GM21526 (cell line): ENCODE measurements around the gene CCL3.

Experiments used
- ATAC-seq: cut with Tn5 transposase; IDR thresholded peaks from one replicate; pipeline ENCODE4 v1.9.1; 2021; ENCODE audit warnings: moderate library complexity; ENCODE audit not compliant: unreplicated experiment, low FRiP score

CCL3 gene

GRCh38 chr17:36055921-36056520, 33.9 kb downstream of the CCL3 start:
- no peak for ATAC-seq

- no peak for ATAC-seq
Observed at GRCh38 chr17:36055171-36055570, 34.8 kb downstream of the CCL3 start.

GRCh38 chr17:36049643-36050042, 40.3 kb downstream of the CCL3 start:
- ATAC-seq: no peak

GRCh38 chr17:36048066-36048465, 41.9 kb downstream of the CCL3 start:
- ATAC-seq: no peak
